GM21529 (cell line): ENCODE data around the gene SCAPER.

Experiments
- ATAC-seq: cut with Tn5 transposase; IDR thresholded peaks from one replicate; pipeline ENCODE4 v1.9.1; 2021; ENCODE audit not compliant: unreplicated experiment

The SCAPER gene, protein sequence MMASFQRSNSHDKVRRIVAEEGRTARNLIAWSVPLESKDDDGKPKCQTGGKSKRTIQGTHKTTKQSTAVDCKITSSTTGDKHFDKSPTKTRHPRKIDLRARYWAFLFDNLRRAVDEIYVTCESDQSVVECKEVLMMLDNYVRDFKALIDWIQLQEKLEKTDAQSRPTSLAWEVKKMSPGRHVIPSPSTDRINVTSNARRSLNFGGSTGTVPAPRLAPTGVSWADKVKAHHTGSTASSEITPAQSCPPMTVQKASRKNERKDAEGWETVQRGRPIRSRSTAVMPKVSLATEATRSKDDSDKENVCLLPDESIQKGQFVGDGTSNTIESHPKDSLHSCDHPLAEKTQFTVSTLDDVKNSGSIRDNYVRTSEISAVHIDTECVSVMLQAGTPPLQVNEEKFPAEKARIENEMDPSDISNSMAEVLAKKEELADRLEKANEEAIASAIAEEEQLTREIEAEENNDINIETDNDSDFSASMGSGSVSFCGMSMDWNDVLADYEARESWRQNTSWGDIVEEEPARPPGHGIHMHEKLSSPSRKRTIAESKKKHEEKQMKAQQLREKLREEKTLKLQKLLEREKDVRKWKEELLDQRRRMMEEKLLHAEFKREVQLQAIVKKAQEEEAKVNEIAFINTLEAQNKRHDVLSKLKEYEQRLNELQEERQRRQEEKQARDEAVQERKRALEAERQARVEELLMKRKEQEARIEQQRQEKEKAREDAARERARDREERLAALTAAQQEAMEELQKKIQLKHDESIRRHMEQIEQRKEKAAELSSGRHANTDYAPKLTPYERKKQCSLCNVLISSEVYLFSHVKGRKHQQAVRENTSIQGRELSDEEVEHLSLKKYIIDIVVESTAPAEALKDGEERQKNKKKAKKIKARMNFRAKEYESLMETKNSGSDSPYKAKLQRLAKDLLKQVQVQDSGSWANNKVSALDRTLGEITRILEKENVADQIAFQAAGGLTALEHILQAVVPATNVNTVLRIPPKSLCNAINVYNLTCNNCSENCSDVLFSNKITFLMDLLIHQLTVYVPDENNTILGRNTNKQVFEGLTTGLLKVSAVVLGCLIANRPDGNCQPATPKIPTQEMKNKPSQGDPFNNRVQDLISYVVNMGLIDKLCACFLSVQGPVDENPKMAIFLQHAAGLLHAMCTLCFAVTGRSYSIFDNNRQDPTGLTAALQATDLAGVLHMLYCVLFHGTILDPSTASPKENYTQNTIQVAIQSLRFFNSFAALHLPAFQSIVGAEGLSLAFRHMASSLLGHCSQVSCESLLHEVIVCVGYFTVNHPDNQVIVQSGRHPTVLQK (N-terminal part only)

DNA sequence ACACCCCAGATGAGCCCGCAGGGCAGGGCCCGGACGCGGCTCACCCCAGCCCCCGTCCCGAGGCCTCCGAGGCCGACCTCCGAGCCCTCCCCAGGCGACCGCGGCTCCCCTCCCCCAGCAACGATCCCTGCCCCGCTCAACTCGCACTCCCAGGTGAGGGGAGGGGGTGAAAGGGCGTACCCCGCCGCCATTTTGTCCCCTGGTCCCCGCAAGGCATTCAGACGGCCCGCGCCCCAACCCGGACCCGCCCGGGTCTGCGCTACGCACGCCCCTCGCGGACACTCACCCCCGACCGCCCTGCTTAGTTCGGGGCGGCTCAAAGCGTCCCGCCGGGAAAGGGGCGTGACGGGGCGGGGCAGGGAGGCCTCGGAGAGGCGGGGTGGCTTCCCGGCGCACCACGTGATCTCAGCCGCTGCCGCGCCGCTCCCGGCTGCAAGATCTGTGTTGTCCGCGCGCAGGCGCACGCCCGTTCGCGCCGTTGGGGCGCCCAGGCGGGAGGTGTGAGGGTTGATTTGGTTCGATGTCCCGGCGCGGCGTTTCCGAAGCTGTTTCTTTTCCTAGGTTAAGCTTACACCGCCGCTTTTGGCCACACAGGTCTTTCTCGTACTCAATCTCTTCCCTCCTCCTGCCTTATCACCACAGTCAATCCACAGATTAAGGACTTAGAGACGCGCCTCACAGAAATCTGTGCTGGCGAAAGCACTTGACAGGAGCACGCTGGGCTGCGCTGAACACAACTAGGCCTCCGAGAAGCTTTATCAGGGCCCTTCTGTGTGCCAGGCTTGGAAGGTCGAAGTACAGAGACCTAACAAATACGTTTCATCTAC lies at the start of gene SCAPER:
Gene SCAPER, minus strand, starts transcription at position 328 of the 827 bp plus-strand sequence. CDS start 21,523 bp downstream, outside the sequence.
- ATAC-seq = peak; percentile 88

DNA sequence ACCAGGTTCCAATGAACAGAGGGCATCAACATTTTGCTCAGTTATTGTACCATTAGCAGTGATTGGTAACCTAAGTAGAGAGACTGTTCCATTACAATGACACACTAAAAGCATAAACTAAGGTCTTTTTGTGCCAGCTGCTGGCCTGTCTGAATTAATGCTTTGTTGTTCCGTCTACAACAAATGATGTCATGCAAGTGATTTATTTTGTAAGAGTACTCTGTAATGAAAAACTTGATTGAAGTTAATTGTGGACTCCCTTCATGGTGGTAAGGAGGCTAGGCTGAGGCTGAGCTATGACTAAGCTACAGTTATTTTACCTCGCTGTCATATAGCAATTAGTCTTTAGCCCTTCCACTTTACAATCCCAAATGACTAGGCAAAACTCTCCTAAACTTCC lies 49.6 kb upstream of the SCAPER start:
- no peak for ATAC-seq

DNA sequence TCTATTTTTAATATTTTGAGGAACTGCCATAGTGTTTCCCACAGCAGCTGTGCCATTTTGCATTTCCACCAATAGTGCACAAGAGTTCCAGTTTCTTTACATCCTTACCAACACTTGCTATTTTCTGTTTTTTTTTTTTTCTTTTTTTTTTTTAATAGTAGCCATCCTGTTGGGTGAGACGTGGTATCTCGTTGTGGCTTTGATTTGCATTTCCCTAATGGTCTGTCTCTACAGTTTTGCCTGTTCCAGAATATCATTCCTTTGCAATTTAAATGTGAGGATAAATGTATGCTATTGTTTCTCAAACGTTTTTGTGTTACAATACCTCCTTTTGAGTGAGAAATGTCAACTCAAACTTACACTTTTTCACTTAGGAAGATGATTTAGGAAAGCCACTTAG lies 48.8 kb upstream of the SCAPER start:
- no peak for ATAC-seq

DNA sequence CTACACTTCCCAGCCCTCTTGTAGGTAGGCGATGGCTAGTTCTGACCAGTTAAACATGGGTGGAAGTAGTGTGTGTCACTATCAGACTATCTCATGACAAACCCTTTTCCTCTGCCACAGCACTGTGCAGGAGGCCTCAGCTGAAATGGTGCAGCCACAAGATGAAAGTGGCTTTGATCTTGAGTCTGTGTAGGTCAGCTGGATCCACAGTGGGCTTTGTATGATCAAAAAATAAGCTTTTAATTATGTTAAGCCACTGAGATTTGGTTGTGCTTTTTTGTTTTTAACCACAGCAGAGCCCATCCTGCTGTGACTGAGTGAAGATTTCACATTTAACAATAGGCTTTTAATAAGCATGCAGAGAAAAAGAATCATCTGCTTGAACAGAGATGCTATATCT lies 46.1 kb upstream of the SCAPER start:
- ATAC-seq = no peak

DNA sequence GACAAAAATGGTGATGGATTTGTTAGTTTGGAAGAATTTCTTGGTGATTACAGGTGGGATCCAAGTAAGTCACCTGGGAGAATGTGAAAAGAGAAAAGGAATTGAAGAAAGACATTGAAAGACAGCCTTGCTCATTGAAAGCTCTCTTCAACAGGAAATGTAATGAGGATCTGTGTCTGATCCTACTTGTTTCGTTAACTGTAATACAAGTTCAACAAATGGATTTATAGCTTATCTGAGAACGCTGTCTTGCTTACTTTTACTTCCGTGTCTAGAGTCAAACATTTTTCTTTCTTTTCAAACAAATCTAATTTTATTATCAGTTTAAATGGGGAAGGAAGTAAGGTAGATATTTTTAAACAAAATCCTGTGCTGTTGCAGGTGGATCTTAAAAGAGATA lies 42.3 kb upstream of the SCAPER start:
- ATAC-seq = no peak

DNA sequence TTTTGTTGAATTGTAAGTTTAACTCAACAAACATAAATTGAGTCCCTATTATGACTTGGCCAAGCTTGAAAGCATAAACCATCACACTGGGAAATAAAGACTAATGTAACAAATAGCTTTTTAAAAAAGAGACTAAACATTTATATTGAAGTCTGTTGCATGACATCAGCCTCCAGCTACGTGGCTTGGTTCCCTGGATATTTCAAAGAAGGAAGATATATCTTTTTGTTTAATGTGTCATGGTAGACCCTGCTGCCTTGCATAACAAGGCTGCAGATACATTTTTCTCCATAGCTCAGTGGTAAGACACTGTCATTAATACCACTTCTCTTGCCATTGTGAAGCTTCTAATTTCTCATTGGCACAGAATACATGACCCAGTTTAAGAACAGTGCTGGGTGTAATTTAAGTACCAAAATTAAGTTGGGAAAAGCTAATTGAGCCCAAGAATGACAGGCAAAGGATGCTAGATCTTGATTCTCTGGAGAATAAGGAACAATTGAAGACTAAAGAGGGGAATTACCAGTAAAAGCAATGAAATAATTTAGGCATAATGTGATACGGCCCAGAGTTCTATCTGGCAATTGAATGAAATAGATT lies 40.5 kb upstream of the SCAPER start:
- ATAC-seq = no peak

DNA sequence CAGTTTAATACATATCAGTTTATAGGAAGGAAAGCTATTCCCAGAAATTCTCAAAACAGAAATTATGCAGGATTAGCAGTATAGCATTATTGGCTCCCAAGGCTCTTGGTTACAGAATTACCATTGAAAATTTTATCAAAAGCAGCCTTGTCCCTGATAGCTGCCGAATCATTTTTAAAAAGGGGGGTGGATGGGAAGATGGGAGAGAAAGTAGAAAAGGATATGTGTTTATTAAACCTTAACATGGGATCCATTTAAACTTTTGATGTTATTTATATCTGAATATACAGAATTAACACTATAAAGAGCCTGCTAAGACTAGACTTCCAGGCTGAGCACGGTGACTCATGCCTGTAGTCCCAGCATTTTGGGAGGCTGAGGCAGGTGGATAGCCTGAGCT lies 37.2 kb upstream of the SCAPER start:
- no peak for ATAC-seq

DNA sequence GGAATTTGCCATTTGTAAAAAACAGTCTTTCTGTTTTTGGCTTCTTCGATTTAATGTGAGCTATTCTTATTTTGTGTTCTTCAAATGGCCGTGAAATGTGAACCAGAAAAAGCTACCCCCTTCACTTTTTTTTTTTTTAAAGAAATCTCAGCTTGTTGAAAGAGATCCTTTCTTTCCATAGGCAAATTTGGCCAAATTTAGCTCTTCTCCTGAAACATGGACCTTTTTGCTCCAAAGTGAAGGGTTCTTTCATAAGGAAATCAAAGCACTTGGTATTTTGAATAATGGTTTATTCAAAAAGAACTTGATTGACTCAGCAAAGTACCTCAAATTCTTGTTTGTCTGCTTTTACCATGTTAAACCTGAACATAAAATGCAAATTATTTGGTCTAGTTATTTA lies 36.5 kb upstream of the SCAPER start:
- no peak for ATAC-seq

DNA sequence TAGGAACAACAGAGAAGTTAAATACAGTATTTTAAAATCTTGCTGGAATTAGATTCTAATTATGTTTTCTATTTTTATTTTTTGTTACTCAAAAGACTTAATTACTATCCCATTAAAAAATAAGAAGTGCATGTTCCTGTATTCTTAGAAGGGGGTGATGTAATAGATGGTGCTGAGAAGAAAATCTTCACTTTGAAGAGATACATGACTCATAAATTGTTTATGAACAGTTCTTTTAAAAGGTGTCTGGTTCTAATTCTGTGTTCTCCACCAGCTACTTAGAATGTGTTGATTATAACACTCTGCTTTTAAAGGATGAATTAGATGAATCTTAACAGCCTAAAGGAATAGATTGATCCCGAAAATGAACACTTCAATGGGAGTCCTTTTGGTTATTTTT lies 34.6 kb upstream of the SCAPER start:
- no peak for ATAC-seq

DNA sequence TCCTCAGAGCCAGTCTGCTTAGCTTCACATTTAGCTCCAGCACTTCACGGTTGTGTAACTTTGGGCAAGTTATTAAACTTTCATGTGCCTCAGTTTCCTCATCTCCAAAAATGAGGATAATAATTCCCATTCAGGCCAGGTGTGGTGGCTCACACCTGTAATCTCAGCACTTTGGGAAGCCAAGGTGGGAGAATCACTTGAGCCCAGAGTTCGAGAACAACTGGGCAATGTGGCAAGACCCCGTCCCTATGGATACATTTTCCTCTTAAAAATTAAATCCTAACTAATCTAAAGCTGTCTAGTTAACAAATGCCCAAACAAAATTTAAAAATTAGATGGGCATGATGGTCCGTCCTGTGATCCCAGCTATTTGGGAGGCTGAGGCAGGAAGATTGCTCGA lies 33.6 kb upstream of the SCAPER start:
- no peak for ATAC-seq

DNA sequence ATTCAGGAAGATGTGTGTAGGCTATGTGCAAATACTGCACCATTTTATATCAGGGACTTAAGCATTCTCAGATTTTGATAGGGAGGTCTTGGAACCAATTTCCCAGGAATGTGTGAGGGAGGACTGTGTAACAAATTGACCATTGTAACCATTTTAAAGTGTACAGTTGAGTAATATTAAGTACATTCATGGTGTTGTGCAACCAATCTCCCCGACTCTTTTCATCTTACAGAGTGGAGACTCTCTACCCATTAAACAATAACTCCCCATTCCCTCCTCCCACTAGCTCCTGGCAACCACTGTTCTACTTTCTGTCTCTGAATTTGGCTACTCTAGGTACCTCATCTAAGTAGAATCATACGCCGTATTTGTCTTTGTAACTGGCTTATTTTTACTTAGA lies 31.5 kb upstream of the SCAPER start:
- ATAC-seq = no peak

DNA sequence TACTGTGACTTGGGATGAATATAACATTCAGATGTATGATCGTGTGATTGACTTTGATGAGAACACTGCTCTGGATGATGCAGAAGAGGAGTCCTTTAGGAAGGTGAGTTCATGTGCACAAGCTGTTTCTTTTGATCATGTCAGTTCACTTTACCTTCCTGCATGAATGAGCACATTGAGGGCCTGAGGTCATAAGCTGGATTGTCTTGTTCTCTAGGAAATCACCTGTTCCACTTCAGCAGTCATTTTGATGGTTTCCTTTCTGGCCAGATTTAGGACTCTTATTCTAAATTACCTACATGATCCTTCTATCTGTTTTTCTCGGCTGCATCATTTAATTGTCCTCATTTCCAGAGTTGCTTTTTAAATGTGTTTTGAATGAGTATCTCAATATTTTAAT lies 30.5 kb upstream of the SCAPER start:
- ATAC-seq = no peak

DNA sequence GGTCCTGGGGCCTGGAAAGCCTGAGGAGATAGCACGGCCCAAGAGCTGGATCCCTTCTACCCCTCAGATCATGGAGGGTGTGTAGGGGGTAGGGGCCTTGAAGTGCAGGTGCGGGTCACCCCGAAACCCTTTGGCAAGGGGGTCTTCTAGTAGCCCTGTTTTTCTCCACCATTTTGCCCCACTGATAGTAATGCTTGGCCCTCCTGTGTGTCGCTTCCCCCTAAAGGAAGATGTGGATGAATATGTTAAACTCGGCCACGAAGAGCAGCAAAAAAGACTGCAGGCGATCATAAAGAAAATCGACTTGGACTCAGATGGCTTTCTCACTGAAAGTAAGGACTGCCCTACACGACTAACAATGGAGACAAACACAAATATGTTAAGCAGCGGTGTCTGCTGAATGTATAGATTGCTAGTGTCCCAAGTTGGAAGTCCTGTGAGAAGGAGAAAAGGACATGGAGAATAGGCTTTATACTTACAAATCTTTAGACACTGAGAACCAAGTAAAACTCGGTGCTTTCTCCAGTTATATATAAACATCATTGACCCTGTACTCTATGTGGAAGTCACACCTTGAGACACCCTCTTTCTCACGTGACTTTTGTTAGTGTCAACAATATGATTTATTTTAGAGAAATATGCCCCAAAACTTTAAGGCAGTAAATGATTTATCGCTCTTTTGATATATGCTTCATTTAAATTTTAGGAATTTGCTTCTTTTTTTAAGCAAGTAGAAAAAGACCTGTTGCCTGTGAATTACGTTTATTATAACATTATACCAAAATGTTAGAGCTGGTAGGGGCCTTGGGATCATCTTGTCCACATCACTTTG lies 27.2 kb upstream of the SCAPER start:
- ATAC-seq = no peak

DNA sequence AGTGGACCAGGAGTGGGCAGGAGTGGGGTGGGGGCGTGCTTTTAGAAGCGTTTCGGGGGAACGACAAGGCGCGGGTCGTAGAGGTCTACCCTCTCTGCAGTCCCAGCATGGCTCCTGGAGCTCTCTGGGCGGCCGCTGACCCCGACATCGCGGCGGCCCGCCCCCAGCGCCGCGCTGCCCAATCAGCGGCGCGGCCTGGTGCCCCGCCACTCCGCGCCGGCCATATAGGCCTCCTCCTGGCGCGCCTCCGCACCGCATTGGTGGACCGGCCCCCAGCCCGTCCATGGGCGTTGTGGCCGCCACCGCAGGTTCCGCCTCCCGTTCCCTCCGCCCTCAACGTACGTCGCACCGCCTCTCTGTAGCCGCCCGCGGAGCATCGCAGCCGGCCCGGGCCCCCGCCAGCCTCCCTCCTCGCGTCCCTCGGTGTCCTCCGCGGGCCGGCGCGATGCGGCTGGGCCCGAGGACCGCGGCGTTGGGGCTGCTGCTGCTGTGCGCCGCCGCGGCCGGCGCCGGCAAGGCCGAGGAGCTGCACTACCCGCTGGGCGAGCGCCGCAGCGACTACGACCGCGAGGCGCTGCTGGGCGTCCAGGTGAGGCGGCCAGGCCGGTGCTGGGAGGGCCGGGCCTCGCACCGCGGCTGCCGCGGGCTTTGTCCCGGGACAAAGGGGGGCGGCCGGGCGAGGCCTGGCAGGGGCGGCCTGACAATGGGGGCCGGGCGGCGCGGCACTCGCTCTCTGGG lies 26.4 kb upstream of the SCAPER start, which contains the start of gene RCN2:
Gene RCN2, plus strand, starts transcription at position 353 of the 738 bp plus-strand sequence. Its CDS starts 93 bp downstream, at position 446.
- peak; percentile 97 for ATAC-seq

DNA sequence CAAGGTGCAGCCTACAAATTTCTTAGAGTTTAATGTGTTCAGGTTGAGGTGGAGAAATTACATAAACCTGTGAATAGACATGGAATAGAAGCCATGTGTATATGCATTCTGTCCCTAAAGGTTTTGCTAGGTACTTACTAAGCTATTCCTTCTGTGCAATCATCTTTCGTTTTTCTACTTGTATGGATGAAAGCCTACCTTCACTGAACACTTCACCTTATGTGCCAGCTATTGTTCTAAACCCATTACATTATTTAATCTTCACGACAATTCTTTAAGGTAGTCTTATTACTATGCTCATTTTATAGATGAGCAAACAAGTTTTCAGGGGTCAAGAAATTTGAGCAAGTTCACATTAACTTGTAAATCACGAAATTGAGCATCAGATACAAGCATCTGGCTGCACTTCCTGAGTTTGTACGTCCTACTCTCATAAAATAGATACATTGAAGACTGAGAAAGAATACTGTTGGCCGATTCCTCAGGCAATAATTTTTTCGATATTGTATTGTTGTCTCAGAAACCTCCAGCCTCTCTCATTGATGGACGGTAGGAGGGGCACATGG lies 25.8 kb upstream of the SCAPER start:
- ATAC-seq = no peak

DNA sequence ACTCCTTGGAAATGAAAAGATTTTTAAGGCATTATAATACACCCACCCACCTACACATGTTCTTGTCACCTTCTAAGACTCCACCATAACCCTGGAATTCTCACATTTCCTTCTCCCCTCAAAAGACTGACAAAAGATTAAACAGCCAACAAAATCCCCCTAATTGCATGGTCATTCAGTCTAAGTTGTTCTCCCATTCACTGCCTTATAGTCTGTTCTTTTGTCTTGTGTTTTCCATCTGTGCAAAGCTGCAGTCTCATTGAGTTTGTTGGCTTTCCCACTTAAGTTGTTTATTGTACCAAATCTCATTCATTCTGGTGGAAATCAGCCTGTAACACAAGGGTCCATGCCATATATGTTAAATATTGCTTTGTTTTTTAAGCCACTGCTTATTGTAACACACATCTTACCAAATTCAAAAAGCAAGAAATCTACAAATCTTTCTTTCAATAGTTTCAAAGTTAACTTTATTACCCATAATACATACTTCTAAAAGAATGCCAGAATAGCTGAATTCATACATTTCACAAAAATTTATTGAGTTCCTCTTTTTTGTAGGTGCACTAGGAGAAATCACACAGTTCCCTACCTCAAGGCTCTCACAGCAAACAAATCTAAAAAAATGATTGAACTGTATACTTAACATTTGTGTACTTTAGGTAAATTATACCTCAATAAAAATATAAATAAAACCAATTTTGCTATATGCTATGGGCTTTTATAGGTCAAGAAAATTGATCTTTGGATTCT lies 24.0 kb upstream of the SCAPER start:
- no peak for ATAC-seq

DNA sequence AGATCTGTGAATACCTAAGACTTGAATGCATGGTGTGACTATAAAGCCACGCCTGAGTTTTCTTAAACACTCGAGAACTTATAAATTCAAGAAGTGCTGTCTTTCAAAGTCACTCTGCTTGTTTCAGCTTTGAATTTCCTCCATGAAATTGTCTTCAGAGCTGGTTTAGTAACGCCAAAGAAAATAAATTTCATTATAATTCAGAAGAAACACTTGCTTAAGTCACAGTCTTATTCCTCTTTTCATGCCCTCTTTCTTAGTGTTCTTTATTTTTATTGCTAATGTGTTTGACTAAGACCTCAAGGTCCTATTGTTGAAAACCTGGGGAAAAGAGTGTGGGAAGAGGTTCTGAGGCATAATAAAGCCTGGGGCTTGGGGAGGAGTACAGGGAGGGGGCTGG lies 23.1 kb upstream of the SCAPER start:
- no peak for ATAC-seq
